SK-N-MC (cell line): ENCODE measurements around the gene NOG.

Experiments used
- EZH2 ChIP-seq: fragments of 200-600 bp; sonication (generic); IDR thresholded peaks from one replicate; pipeline ENCODE4 v1.6.1; 2017; ENCODE audit warnings: antibody characterized with exemption
- FOXP2 ChIP-seq: optimal IDR thresholded peaks from 2 replicates; pipeline ENCODE3; 2011; ENCODE audit warnings: mild to moderate bottlenecking, moderate library complexity; ENCODE audit not compliant: insufficient read depth; ENCODE audit errors: extremely low read length, control extremely low read depth
- POLR2AphosphoS5 ChIP-seq: IDR thresholded peaks from 2 replicates; pipeline ENCODE4 v1.6.1; 2012; ENCODE audit warnings: mild to moderate bottlenecking, low read depth, low read length, borderline replicate concordance

GRCh38 chr17:56602292-56603130, 9.0 kb downstream of the NOG start:
- TF ChIP-seq EZH2 (no peak), POLR2AphosphoS5 (no peak), FOXP2 (no peak)
